ENCODE measurements around the gene ISL1. TPM values are rescaled to one million over a fixed set of nuclear protein-coding genes. Genes with fewer than 3 reads are reported as not detected.

ISL1 gene
- total RNA-seq, 2 donors from 2014 or later, result 5.8 to 6.1 TPM

- Mint-ChIP-seq H3K27ac (no peak overlapping the region), H3K4me3 (peak overlapping the region; percentile 56), H3K4me1 (peaks cover 49% of the 10 kb centered on the region), H3K9me3 (no peaks in the 10 kb centered on the region), H3K27me3 (ENCODE audit: insufficient read depth) (peaks cover 98% of the 10 kb centered on the region), H3K36me3 (ENCODE audit: low read depth) (no peaks in the 10 kb centered on the region)
- peak; percentile 79 for DNase-seq
- Histone ChIP-seq H3K36me3 (ENCODE audit: control insufficient read depth, insufficient read depth, low read length) (no peaks in the 10 kb centered on the region), H3K9ac (ENCODE audit: extremely low read depth, low read length, poor library complexity, severe bottlenecking) (no peak overlapping the region), H3K27ac (ENCODE audit: low read depth, low read length) (no peak overlapping the region), H3K4me3 (ENCODE audit: low read length) (peak overlapping the region; percentile 79), H3K4me1 (ENCODE audit: control insufficient read depth, insufficient read depth, low read length) (peaks cover 14% of the 10 kb centered on the region), H3K9me3 (ENCODE audit: control insufficient read depth, low read length) (no peaks in the 10 kb centered on the region), H3K27me3 (ENCODE audit: control insufficient read depth, insufficient read depth, low read length, poor library complexity, severe bottlenecking) (peaks cover 100% of the 10 kb centered on the region)
- no peak for TF ChIP-seq CTCF (conservative IDR thresholded peaks at IDR 0.05)
- WGBS, 2 experiments (ENCODE audit: insufficient coverage in 1 of 2, insufficient read length in 1 of 2), result 2 to 6% methylated on average over 23 to 40 of the region's 40 CpGs
These were observed 5.8 kb upstream of the ISL1 start for GRCh38 chr5:51377151-51378060.

GRCh38 chr5:51378061-51378409 lies 5.2 kb upstream of the ISL1 start:
- peak overlapping the region; percentile 79 for H3K4me3 ChIP-seq (ENCODE audit: low read length)
- Mint-ChIP-seq H3K4me1 (peaks cover 50% of the 10 kb centered on the region), H3K9me3 (no peaks in the 10 kb centered on the region), H3K27me3 (ENCODE audit: insufficient read depth) (peaks cover 96% of the 10 kb centered on the region), H3K4me3 (peak overlapping the region; percentile 56), H3K27ac (no peak overlapping the region), H3K36me3 (ENCODE audit: low read depth) (no peaks in the 10 kb centered on the region)
- 1 to 6% methylated on average over 8 to 12 of the region's 12 CpGs for WGBS, 2 experiments (ENCODE audit: insufficient coverage in 1 of 2, insufficient read length in 1 of 2)
- peaks cover 98% of the 10 kb centered on the region for H3K27me3 ChIP-seq (ENCODE audit: control insufficient read depth, insufficient read depth, low read length, poor library complexity, severe bottlenecking)
- no peak overlapping the region for H3K27ac ChIP-seq (ENCODE audit: low read depth, low read length)
- H3K4me1 ChIP-seq (ENCODE audit: control insufficient read depth, insufficient read depth, low read length), result peaks cover 17% of the 10 kb centered on the region
- DNase-seq, result no peak
- no peaks in the 10 kb centered on the region for H3K9me3 ChIP-seq (ENCODE audit: control insufficient read depth, low read length)
- no peak for TF ChIP-seq CTCF (conservative IDR thresholded peaks at IDR 0.05)
- no peak overlapping the region for H3K9ac ChIP-seq (ENCODE audit: extremely low read depth, low read length, poor library complexity, severe bottlenecking)
- no peaks in the 10 kb centered on the region for H3K36me3 ChIP-seq (ENCODE audit: control insufficient read depth, insufficient read depth, low read length)

- 1% methylated on average over 30 to 37 of the region's 37 CpGs for WGBS, 2 experiments (ENCODE audit: insufficient coverage in 1 of 2, insufficient read length in 1 of 2)
- H3K36me3 Mint-ChIP-seq (ENCODE audit: low read depth), result no peaks in the 10 kb centered on the region
- Histone ChIP-seq H3K4me3 (ENCODE audit: low read length) (peak overlapping the region; percentile 79), H3K27me3 (ENCODE audit: control insufficient read depth, insufficient read depth, low read length, poor library complexity, severe bottlenecking) (peaks cover 95% of the 10 kb centered on the region), H3K9me3 (ENCODE audit: control insufficient read depth, low read length) (no peaks in the 10 kb centered on the region), H3K36me3 (ENCODE audit: control insufficient read depth, insufficient read depth, low read length) (no peaks in the 10 kb centered on the region), H3K4me1 (ENCODE audit: control insufficient read depth, insufficient read depth, low read length) (peaks cover 17% of the 10 kb centered on the region), H3K27ac (ENCODE audit: low read depth, low read length) (no peak overlapping the region), H3K9ac (ENCODE audit: extremely low read depth, low read length, poor library complexity, severe bottlenecking) (no peak overlapping the region)
- peak overlapping the region; percentile 56 for H3K4me3 Mint-ChIP-seq
- H3K27me3 Mint-ChIP-seq (ENCODE audit: insufficient read depth), result peaks cover 93% of the 10 kb centered on the region
- peaks cover 55% of the 10 kb centered on the region for H3K4me1 Mint-ChIP-seq
- no peak overlapping the region for H3K27ac Mint-ChIP-seq
- TF ChIP-seq CTCF (conservative IDR thresholded peaks at IDR 0.05), result no peak
- H3K9me3 Mint-ChIP-seq, result no peaks in the 10 kb centered on the region
- peak; percentile 79 for DNase-seq
These were observed 4.6 kb upstream of the ISL1 start for GRCh38 chr5:51378448-51379330.

All from endodermal cell (in vitro differentiated cells).